Caco-2 (cell line): ENCODE results near the gene NR6A1. TPM values are rescaled to one million over a fixed set of nuclear protein-coding genes. Genes with fewer than 3 reads are reported as not detected.

Source experiments
- BruUV-seq: library from RNA; stranded (reverse); fragments of 400-500 nt; replicated peaks from 2 replicates; lab custom pipeline; 2021; lab: Mats Ljungman, UMichigan
- CTCF ChIA-PET: fragments of 300-600 bp; sonication (Branson Sonifier 250); formaldehyde crosslinking; loops from one replicate; lab custom pipeline; 2022; ENCODE audit warnings: antibody characterized with exemption; lab: Charles Lee
- POLR2A ChIA-PET: fragments of 300-600 bp; sonication (Branson Sonifier 250); formaldehyde crosslinking; loops from one replicate; lab custom pipeline; 2022; ENCODE audit warnings: antibody characterized with exemption; lab: Charles Lee
- DNase-seq, 2 experiments: peaks; one replicate each; pipeline versions ENCODE4 v3.0.0 to v3.0.0-alpha.2; 2020 to 2022
- H3K27me3 ChIP-seq: replicated peaks from 2 replicates; pipeline ENCODE4 v1.6.0; 2011; ENCODE audit warnings: low read length; ENCODE audit not compliant: control insufficient read depth, insufficient read depth
- H3K36me3 ChIP-seq: 2 replicates; pipeline ENCODE4 v1.5.1; 2011; ENCODE audit warnings: low read length; ENCODE audit not compliant: control insufficient read depth, insufficient read depth
- H3K4me1 ChIP-seq: fragments of 250-450 bp; sonication (Bioruptor Pico); 2 replicates; pipeline ENCODE4 v1.5.1; 2020; ENCODE audit warnings: mild to moderate bottlenecking
- H3K4me3 ChIP-seq: 2 replicates; pipeline ENCODE4 v1.5.1; 2011; ENCODE audit warnings: low read depth, mild to moderate bottlenecking, control low read depth, low read length
- H3K9me3 ChIP-seq: fragments of 250-450 bp; sonication (Bioruptor Pico); 2 replicates; pipeline ENCODE4 v1.5.1; 2020; ENCODE audit warnings: mild to moderate bottlenecking, moderate library complexity
- H3K27ac Mint-ChIP-seq: one replicate; pipeline ENCODE4 v1.8.0; 2022; ENCODE audit warnings: mixed read lengths; ENCODE audit not compliant: unreplicated experiment
- H3K27me3 Mint-ChIP-seq: one replicate; pipeline ENCODE4 v1.8.0; 2022; ENCODE audit warnings: mixed read lengths; ENCODE audit not compliant: insufficient read depth, unreplicated experiment
- H3K36me3 Mint-ChIP-seq: one replicate; pipeline ENCODE4 v1.8.0; 2022; ENCODE audit warnings: mild to moderate bottlenecking, mixed read lengths; ENCODE audit not compliant: insufficient read depth, unreplicated experiment
- H3K4me1 Mint-ChIP-seq: one replicate; pipeline ENCODE4 v1.8.0; 2022; ENCODE audit warnings: low read depth, mixed read lengths; ENCODE audit not compliant: unreplicated experiment
- H3K4me3 Mint-ChIP-seq: one replicate; pipeline ENCODE4 v1.8.0; 2022; ENCODE audit warnings: mild to moderate bottlenecking, moderate library complexity, mixed read lengths; ENCODE audit not compliant: unreplicated experiment
- H3K9me3 Mint-ChIP-seq: one replicate; pipeline ENCODE4 v1.8.0; 2022; ENCODE audit warnings: mixed read lengths; ENCODE audit not compliant: unreplicated experiment
- intact Hi-C: fragments of 100-400 bp; cut with micrococcal nuclease; formaldehyde crosslinking; loops from one replicate; pipeline ENCODE4 v1.10.0; 2022; ENCODE audit not compliant: unreplicated experiment
- total RNA-seq: library from RNA; stranded (reverse); gene quantifications from 2 replicates; pipeline ENCODE4 v1.2.3, GENCODE V29; 2022
- TF ChIP-seq, protein P1 (sequence below), 2 experiments: fragments of 200-600 bp in 1 of 2; IDR thresholded peaks; 1 replicate in 1 of 2; 2 replicates in 1 of 2; pipeline versions ENCODE4 v1.5.1 to v1.8.0; 2011 to 2022; ENCODE audit warnings: antibody characterized with exemption in 1 of 2, control low read depth in 1 of 2, inconsistent platforms in 1 of 2, low read depth in 1 of 2, low read length in 1 of 2, mild to moderate bottlenecking in 1 of 2, moderate library complexity in 1 of 2; ENCODE audit not compliant: insufficient read depth in 1 of 2, severe bottlenecking in 1 of 2, unreplicated experiment in 1 of 2

Gene NR6A1
- total RNA-seq, 1 experiment from 2014 or later, result 33.6 TPM

- no TSS peak for BruUV-seq
These were observed 104.5 kb downstream of the NR6A1 start for GRCh38 chr9:124666642-124667041.

DNA sequence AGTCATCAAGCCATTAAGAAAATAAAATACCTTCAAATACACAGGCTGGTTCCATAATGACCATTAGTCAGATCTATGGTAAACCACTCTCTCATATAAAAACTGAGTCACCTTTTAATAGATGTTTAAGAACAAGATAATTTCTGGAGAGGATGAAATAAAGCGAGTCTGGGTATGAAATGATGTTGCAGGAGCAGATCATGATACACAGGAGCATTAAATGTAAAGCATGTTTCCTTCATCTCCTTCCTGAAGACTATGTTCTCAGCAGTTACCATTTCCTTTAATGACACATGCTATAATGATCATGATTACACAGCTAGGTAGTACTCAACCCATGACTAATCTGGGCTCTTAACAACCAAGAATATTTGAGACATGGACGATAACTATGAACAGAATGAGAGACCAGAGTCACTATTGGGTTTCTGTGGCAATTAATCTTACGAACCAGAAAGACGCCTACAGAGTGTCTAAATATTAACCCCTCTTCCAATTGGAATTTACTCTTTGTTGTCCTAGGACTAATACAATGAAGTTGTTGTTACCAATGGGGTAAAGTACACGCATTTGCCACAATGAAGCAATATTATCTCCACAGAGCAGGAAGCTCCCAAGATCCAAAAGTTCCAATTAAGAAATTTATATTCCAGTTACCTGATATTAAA, 105.6 kb downstream of the NR6A1 start:
- Histone ChIP-seq H3K4me1 (peaks cover 26% of the 10 kb centered on the region), H3K9me3 (no peaks in the 10 kb centered on the region), H3K4me3 (no peak overlapping the region), H3K36me3 (no peaks in the 10 kb centered on the region), H3K27me3 (no peaks in the 10 kb centered on the region)
- no peaks in the 10 kb centered on the region for H3K9me3 Mint-ChIP-seq
- TF ChIP-seq, protein P1, sequence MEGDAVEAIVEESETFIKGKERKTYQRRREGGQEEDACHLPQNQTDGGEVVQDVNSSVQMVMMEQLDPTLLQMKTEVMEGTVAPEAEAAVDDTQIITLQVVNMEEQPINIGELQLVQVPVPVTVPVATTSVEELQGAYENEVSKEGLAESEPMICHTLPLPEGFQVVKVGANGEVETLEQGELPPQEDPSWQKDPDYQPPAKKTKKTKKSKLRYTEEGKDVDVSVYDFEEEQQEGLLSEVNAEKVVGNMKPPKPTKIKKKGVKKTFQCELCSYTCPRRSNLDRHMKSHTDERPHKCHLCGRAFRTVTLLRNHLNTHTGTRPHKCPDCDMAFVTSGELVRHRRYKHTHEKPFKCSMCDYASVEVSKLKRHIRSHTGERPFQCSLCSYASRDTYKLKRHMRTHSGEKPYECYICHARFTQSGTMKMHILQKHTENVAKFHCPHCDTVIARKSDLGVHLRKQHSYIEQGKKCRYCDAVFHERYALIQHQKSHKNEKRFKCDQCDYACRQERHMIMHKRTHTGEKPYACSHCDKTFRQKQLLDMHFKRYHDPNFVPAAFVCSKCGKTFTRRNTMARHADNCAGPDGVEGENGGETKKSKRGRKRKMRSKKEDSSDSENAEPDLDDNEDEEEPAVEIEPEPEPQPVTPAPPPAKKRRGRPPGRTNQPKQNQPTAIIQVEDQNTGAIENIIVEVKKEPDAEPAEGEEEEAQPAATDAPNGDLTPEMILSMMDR (IDR thresholded peaks at IDR 0.05; ENCODE audit: insufficient read depth in 1 of 2, low read depth in 1 of 2, low read length in 1 of 2, severe bottlenecking in 1 of 2, unreplicated experiment in 1 of 2), result no peak
- no peak for DNase-seq
- H3K36me3 Mint-ChIP-seq, result no peaks in the 10 kb centered on the region
- H3K27ac Mint-ChIP-seq, result no peak overlapping the region
- intact Hi-C loops, result no loop called here
- H3K4me3 Mint-ChIP-seq, result no peak overlapping the region
- no TSS peak for BruUV-seq
- peaks cover 10% of the 10 kb centered on the region for H3K4me1 Mint-ChIP-seq
- no peaks in the 10 kb centered on the region for H3K27me3 Mint-ChIP-seq
- CTCF ChIA-PET, result no interaction called here
- POLR2A ChIA-PET, result interaction anchor here (0.6 kb wide), 1 partner anchor 1767 kb away, joined by 12 read pairs; no protein-coding TSS in a partner anchor

More at GRCh38 chr9:124666642-124667041, 104.5 kb downstream of the NR6A1 start:
- Mint-ChIP-seq H3K27ac (no peak overlapping the region), H3K4me1 (peaks cover 15% of the 10 kb centered on the region), H3K27me3 (no peaks in the 10 kb centered on the region), H3K4me3 (no peak overlapping the region), H3K9me3 (no peaks in the 10 kb centered on the region), H3K36me3 (no peaks in the 10 kb centered on the region)
- ChIA-PET CTCF (no interaction called here), POLR2A (interaction anchor here (0.7 kb wide), 1 partner anchor 12 kb away, joined by 6 read pairs; no protein-coding TSS in a partner anchor)
- Histone ChIP-seq H3K9me3 (no peaks in the 10 kb centered on the region), H3K4me3 (no peak overlapping the region), H3K4me1 (peaks cover 15% of the 10 kb centered on the region), H3K36me3 (no peaks in the 10 kb centered on the region), H3K27me3 (no peaks in the 10 kb centered on the region)
- DNase-seq, result no peak
- intact Hi-C loops, result no loop called here
- TF ChIP-seq, protein P1 (IDR thresholded peaks at IDR 0.05; ENCODE audit: insufficient read depth in 1 of 2, low read depth in 1 of 2, low read length in 1 of 2, severe bottlenecking in 1 of 2, unreplicated experiment in 1 of 2), result no peak

- Mint-ChIP-seq H3K27me3 (no peaks in the 10 kb centered on the region), H3K4me1 (peaks cover 6% of the 10 kb centered on the region), H3K36me3 (peaks cover 13% of the 10 kb centered on the region), H3K9me3 (no peaks in the 10 kb centered on the region), H3K4me3 (no peak overlapping the region), H3K27ac (no peak overlapping the region)
- no TSS peak for BruUV-seq
- DNase-seq, result no peak
- TF ChIP-seq, protein P1 (IDR thresholded peaks at IDR 0.05; ENCODE audit: insufficient read depth in 1 of 2, low read depth in 1 of 2, low read length in 1 of 2, severe bottlenecking in 1 of 2, unreplicated experiment in 1 of 2), result no peak
- Histone ChIP-seq H3K9me3 (no peaks in the 10 kb centered on the region), H3K27me3 (no peaks in the 10 kb centered on the region), H3K4me3 (no peak overlapping the region), H3K36me3 (no peaks in the 10 kb centered on the region), H3K4me1 (peaks cover 36% of the 10 kb centered on the region)
- intact Hi-C loops, result no loop called here
- ChIA-PET POLR2A (no interaction called here), CTCF (no interaction called here)
These were observed 107.0 kb downstream of the NR6A1 start for GRCh38 chr9:124664143-124664542.
